Measurements from ENCODE around the gene GAS7.

GAS7 gene

DNA sequence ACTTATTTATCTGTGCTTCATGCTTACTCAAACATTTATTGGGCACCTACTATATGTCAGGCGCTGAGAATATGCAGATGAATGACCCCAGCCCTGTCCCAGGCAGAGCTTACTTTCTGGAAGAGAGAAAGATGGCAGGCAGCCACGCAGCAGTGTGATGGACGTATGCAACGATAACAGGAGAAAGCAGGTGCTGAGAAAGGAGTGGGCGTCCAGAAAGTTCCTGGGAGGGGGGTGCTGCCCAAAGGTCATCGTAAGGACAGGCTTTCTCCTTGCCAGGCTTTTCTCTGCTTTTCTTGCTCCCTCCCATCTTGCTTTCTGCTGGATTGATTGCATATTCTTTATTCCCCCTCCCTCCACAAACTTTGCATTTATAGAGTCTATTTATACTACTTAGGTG, 124.5 kb downstream of the GAS7 start:
- TF ChIP-seq, protein P1, sequence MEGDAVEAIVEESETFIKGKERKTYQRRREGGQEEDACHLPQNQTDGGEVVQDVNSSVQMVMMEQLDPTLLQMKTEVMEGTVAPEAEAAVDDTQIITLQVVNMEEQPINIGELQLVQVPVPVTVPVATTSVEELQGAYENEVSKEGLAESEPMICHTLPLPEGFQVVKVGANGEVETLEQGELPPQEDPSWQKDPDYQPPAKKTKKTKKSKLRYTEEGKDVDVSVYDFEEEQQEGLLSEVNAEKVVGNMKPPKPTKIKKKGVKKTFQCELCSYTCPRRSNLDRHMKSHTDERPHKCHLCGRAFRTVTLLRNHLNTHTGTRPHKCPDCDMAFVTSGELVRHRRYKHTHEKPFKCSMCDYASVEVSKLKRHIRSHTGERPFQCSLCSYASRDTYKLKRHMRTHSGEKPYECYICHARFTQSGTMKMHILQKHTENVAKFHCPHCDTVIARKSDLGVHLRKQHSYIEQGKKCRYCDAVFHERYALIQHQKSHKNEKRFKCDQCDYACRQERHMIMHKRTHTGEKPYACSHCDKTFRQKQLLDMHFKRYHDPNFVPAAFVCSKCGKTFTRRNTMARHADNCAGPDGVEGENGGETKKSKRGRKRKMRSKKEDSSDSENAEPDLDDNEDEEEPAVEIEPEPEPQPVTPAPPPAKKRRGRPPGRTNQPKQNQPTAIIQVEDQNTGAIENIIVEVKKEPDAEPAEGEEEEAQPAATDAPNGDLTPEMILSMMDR (IDR thresholded peaks at IDR 0.05; ENCODE audit: low read depth, low read length, missing control alignments), result no peak
- DNase-seq (ENCODE audit: low read depth), result no peak
- H3K4me3 ChIP-seq (ENCODE audit: low read depth, low read length), result no peak overlapping the region

DNA sequence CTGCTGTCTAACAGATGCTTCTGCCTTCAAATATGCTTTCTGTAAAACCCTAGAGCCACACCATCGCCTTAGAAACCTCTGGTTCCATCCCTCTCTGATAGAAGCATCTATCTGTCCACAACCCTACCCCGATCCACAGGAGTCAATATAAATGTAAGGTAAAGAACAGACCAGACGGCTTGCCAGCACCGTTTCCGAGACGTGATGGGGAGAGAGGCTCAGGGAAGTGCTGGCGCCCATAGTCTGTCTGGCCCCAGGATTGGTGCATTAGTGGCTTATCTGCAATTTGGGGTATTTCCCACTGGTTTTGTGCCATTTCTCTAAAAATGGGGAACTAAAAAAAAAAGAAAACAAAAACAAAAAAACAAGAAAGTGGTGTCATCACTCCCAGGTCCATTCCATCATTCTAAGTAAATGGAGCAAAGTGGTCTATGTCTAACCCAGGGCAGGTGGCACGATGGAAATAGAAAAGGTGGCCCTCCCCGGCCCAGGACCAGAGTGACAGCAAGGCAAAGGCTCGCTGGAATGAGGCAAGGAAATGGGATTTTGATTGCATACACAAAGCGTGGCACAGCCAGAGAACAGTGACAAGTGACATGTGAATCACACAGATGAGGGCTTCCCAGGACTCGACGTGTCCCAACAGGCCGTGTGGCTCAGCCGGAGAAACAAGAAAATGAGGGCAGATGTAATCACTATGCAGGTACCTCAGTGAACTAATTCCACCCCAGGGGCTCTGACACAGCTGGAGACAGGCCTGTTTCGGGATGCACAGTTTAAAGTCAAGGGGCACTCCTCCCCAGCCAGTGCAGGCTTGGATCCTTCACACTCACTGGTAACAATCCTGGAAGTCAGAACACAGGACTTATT, 125.6 kb downstream of the GAS7 start:
- no peak for DNase-seq (ENCODE audit: low read depth)
- TF ChIP-seq, protein P1 (IDR thresholded peaks at IDR 0.05; ENCODE audit: low read depth, low read length, missing control alignments), result no peak
- no peak overlapping the region for H3K4me3 ChIP-seq (ENCODE audit: low read depth, low read length)

DNA sequence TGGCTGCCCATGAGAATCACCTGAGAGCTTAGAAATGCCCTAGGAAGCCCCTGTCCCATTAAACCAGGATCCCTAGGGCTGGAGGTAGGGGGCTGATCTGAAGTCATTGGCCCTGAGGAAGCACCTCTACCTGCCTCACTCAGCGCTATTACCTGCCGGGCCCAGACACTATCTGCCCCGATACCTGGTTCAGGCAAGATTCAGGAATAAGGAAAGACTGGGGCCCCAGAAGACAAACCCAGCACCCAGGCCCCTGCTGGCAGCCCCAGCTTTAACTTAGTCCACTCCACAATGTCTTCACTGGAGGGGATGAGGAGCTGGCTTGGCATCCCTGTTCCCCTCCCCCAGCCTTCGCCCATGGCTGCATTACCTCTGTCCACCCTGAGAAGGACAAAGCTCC, 126.3 kb downstream of the GAS7 start:
- no peak overlapping the region for H3K4me3 ChIP-seq (ENCODE audit: low read depth, low read length)
- DNase-seq (ENCODE audit: low read depth), result no peak
- TF ChIP-seq, protein P1 (IDR thresholded peaks at IDR 0.05; ENCODE audit: low read depth, low read length, missing control alignments), result no peak

DNA sequence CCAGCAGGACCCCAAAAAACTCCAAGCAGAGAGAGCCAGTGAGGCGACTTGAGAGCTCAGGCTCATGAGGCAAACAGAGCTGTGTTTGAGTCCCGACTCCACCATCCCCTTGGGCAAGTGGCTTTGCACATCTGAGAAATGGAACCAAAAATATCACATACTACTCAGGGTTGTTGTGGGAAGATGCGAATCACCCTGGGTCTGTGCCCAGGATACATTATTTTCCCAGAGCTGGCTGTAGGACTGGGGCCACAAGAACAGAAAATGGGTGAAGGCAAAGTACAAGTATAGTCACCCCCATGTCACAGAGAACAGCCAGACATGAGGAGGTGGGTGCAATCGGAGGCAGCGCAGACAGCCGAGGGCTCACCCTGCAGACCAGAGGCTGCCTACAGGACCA, 127.3 kb downstream of the GAS7 start:
- TF ChIP-seq, protein P1 (IDR thresholded peaks at IDR 0.05; ENCODE audit: low read depth, low read length, missing control alignments), result no peak
- no peak for DNase-seq (ENCODE audit: low read depth)
- H3K4me3 ChIP-seq (ENCODE audit: low read depth, low read length), result no peak overlapping the region

DNA sequence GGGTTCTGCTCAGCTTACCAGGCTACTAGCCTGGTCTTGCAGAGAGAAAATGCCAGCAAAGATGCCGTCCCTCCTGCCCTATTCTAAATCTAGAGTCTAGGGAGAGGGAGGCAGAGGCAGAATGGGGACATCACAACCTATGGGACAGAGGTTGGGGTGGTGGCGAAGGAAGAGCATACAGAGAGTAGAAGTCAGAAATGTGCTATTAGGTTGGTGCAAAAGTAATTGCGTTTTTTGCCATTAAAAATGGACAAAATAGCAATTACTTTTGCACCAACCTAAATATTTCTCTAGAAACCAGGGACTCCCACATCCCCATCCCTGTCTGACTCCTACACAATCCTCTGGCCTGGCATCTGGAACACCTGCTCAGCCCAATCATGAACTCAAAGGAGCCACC, 127.7 kb downstream of the GAS7 start:
- TF ChIP-seq, protein P1 (IDR thresholded peaks at IDR 0.05; ENCODE audit: low read depth, low read length, missing control alignments), result no peak
- no peak overlapping the region for H3K4me3 ChIP-seq (ENCODE audit: low read depth, low read length)
- no peak for DNase-seq (ENCODE audit: low read depth)

DNA sequence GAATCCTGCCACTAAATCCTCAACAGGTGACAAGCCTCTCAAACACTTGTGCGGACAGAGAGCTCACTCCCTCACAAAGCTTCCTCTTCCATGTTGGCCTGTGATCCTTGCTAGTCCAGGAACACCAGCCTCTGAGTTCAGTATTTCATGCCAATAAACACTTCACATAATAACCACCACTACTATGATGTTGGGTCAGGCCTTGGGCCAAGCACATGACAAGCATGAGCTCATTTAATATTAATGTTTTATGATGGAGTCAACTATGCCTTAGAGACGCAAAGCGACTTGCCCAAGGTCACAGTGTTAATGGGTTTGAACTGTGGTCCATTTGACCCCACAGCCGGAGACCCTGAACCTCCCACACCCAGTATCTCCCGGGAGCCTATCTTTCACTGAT, 129.1 kb downstream of the GAS7 start:
- no peak for DNase-seq (ENCODE audit: low read depth)
- TF ChIP-seq, protein P1 (IDR thresholded peaks at IDR 0.05; ENCODE audit: low read depth, low read length, missing control alignments), result no peak
- H3K4me3 ChIP-seq (ENCODE audit: low read depth, low read length), result no peak overlapping the region

Data from GM12864 (cell line).